Activated T-helper 2 cell treated with anti-CD3 and anti-CD28 coated beads, Interferon-gamma antibody, Interleukin-2, Interleukin-4, amounts not matched to agents 10 μg/mL and 5 μg/mL and 100 μg/mL, durations not matched to agents 14 hours and 24 hours and 36 hours (primary cell): ENCODE measurements around the gene RBM39. TPM values are rescaled to one million over a fixed set of nuclear protein-coding genes. Genes with fewer than 3 reads are reported as not detected.

Experiments used
- DNase-seq: peaks from one replicate; pipeline ENCODE4 v3.0.0; 2021; ENCODE audit warnings: low spot score
- H3K27ac Mint-ChIP-seq: one replicate; pipeline ENCODE4 v1.8.0; 2021; ENCODE audit warnings: mixed read lengths
- H3K27me3 Mint-ChIP-seq: one replicate; pipeline ENCODE4 v1.8.0; 2021; ENCODE audit warnings: low read depth, mixed read lengths
- H3K36me3 Mint-ChIP-seq: one replicate; pipeline ENCODE4 v1.8.0; 2021; ENCODE audit warnings: low read depth, mixed read lengths
- H3K4me1 Mint-ChIP-seq: one replicate; pipeline ENCODE4 v1.8.0; 2021; ENCODE audit warnings: low read depth, mixed read lengths
- H3K4me3 Mint-ChIP-seq: one replicate; pipeline ENCODE4 v1.8.0; 2021; ENCODE audit warnings: low read depth, mild to moderate bottlenecking, moderate library complexity, mixed read lengths
- H3K9me3 Mint-ChIP-seq: one replicate; pipeline ENCODE4 v1.8.0; 2021; ENCODE audit warnings: mixed read lengths
- intact Hi-C: fragments of 100-400 bp; cut with micrococcal nuclease; formaldehyde crosslinking; loops from one replicate; pipeline ENCODE4 v1.15.1; 2023
- total RNA-seq: library from RNA; stranded (reverse); gene quantifications from 2 replicates; pipeline ENCODE4 v1.2.3, GENCODE V29; 2022

The RBM39 gene
- total RNA-seq, 1 donor from 2014 or later, result 358 TPM

- Mint-ChIP-seq H3K4me1 (peaks cover 48% of the 10 kb centered on the region), H3K4me3 (peak overlapping the region; percentile 95), H3K27me3 (no peaks in the 10 kb centered on the region), H3K9me3 (no peaks in the 10 kb centered on the region), H3K36me3 (peaks cover 53% of the 10 kb centered on the region), H3K27ac (peak overlapping the region; percentile 99)
- DNase-seq, result peak; percentile 60
- intact Hi-C loops, result loop anchor here (1.0 to 5.0 kb wide), 4 partner anchors 36 to 121 kb away; partner anchors contain the start of genes ERGIC3, NFS1, RBM39 and ROMO1
Measured at GRCh38 chr20:35663516-35664465, 78.3 kb downstream of the RBM39 start.

DNA sequence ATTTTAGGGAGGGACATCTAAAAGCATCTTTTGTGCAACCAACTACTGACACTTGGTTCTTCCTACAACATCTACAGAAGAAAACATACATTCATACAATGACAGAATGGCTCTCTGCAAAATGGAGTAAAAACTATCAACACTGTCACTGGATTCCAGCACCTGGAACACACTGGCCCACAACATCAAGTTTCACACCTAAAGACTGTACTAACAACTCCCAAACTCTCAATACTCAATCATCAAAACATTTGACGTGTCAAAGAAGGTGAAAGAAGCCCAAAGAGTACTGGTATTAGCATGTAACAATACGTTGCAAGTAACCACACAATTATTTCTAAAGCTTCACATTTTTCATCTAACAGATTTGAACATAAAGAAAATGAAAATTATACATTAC lies 79.5 kb downstream of the RBM39 start:
- peaks cover 51% of the 10 kb centered on the region for H3K4me1 Mint-ChIP-seq
- peaks cover 47% of the 10 kb centered on the region for H3K36me3 Mint-ChIP-seq
- peak overlapping the region; percentile 95 for H3K4me3 Mint-ChIP-seq
- H3K27ac Mint-ChIP-seq, result peak overlapping the region; percentile 99
- DNase-seq, result no peak
- H3K9me3 Mint-ChIP-seq, result no peaks in the 10 kb centered on the region
- H3K27me3 Mint-ChIP-seq, result no peaks in the 10 kb centered on the region
- intact Hi-C loops, result loop anchor here (5.0 kb wide), 1 partner anchor 120 kb away; the partner anchor contains the start of gene ERGIC3

DNA sequence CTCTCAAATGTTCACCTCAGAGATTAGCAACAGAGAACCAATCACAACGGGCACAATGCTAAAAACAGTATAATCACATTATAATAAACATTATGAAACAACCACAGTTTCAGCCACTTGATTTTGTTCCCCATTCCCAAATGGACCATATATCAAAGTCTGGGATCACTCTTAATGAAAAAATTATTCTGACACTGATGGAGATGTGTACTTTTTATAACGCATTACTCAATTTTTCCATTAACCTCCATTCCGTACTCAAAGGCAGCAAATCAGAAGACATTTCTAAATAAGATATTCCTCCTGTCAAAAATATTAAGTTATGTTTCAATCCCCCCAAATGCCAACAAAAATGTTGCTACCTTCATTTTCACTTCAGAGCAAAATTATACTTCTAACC lies 80.2 kb downstream of the RBM39 start:
- Mint-ChIP-seq H3K4me1 (peaks cover 57% of the 10 kb centered on the region), H3K27ac (peak overlapping the region; percentile 99), H3K4me3 (peak overlapping the region; percentile 95), H3K9me3 (no peaks in the 10 kb centered on the region), H3K27me3 (no peaks in the 10 kb centered on the region), H3K36me3 (peaks cover 53% of the 10 kb centered on the region)
- no peak for DNase-seq
- intact Hi-C loops, result loop anchor here (2.0 to 5.0 kb wide), 2 partner anchors 120 to 293 kb away; partner anchors contain the start of genes ERGIC3 and SCAND1

- Mint-ChIP-seq H3K4me3 (peak overlapping the region; percentile 95), H3K9me3 (no peaks in the 10 kb centered on the region), H3K4me1 (peaks cover 63% of the 10 kb centered on the region), H3K36me3 (peaks cover 58% of the 10 kb centered on the region), H3K27ac (peak overlapping the region; percentile 99), H3K27me3 (no peaks in the 10 kb centered on the region)
- DNase-seq, result no peak
- intact Hi-C loops, result loop anchor here (2.0 to 5.0 kb wide), 2 partner anchors 119 to 294 kb away; partner anchors contain the start of genes ERGIC3 and SCAND1
Measured at GRCh38 chr20:35661053-35661452, 81.0 kb downstream of the RBM39 start.

DNA sequence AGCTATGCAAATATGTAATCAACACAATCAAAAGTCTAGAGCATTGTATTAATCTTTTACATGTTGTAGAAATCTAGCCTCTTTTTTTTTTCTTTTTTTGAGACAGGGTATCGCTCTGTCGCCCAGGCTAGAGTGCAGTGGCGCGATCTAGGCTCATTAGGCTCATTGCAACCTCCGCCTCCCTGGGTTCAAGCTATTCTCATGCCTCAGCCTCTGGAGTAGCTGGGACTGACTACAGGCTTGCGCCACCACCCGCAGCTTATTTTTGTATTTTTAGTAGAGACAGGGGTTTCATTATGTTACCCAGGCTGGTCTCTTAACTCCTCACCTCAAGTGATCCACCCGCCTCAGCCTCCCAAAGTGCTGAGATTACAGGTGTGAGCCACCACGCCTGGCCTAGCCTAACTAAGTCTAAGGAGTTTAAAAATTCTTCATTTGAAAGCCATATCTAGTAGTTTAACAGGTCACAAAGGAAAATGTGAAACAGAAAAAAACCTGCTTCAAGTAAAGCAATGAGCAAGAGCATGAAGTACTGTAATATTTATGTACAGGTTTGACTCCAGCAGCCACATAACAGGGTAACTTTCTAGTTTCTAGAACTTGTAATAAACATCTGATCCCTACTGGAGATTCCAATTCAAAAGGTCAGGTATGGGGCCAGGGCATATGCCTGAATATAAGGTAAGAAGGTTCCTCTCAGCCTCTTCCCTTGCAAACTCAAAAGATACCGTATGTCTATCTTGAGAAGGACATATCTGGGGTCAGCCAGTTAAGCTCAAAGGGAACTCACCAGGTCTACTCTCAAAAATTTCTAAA lies 81.7 kb downstream of the RBM39 start:
- H3K9me3 Mint-ChIP-seq, result no peaks in the 10 kb centered on the region
- H3K27ac Mint-ChIP-seq, result peak overlapping the region; percentile 99
- intact Hi-C loops, result loop anchor here (1.0 to 5.0 kb wide), 3 partner anchors 41 to 294 kb away; partner anchors contain the start of genes ERGIC3 and SCAND1
- H3K4me3 Mint-ChIP-seq, result peak overlapping the region; percentile 95
- peaks cover 58% of the 10 kb centered on the region for H3K36me3 Mint-ChIP-seq
- DNase-seq, result no peak
- H3K27me3 Mint-ChIP-seq, result no peaks in the 10 kb centered on the region
- H3K4me1 Mint-ChIP-seq, result peaks cover 63% of the 10 kb centered on the region

GRCh38 chr20:35657271-35657670 lies 84.8 kb downstream of the RBM39 start:
- H3K4me3 Mint-ChIP-seq, result peak overlapping the region; percentile 20
- peak overlapping the region; percentile 77 for H3K27ac Mint-ChIP-seq
- intact Hi-C loops, result no loop called here
- no peaks in the 10 kb centered on the region for H3K9me3 Mint-ChIP-seq
- DNase-seq, result no peak
- peaks cover 40% of the 10 kb centered on the region for H3K36me3 Mint-ChIP-seq
- no peaks in the 10 kb centered on the region for H3K27me3 Mint-ChIP-seq
- H3K4me1 Mint-ChIP-seq, result peaks cover 47% of the 10 kb centered on the region

- Mint-ChIP-seq H3K36me3 (peaks cover 46% of the 10 kb centered on the region), H3K27me3 (no peaks in the 10 kb centered on the region), H3K4me3 (no peak overlapping the region), H3K4me1 (peaks cover 35% of the 10 kb centered on the region), H3K9me3 (no peaks in the 10 kb centered on the region), H3K27ac (no peak overlapping the region)
- intact Hi-C loops, result no loop called here
- DNase-seq, result no peak
Measured at GRCh38 chr20:35654415-35654814, 87.6 kb downstream of the RBM39 start.

DNA sequence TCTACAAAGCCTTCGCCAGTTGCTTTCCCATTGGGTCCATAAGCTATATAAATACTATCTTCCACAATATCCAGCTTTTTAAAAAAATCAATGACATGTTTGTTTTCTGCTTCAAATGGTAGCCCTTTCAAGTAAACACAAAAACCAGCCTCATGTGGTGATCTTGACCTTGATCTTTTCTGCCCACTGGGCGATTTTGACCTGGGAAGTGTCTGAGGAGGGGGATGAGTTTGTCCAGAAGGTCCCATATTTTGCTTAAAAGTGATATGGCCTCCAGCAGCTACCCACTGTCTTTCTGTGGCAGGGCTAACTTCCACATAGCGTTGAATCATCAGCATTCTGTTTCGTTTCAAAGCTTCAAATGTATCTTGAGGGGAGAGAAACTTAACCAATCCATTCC lies 88.2 kb downstream of the RBM39 start:
- Mint-ChIP-seq H3K9me3 (no peaks in the 10 kb centered on the region), H3K4me1 (peaks cover 31% of the 10 kb centered on the region), H3K27ac (no peak overlapping the region), H3K4me3 (no peak overlapping the region), H3K27me3 (no peaks in the 10 kb centered on the region), H3K36me3 (peaks cover 46% of the 10 kb centered on the region)
- no peak for DNase-seq
- intact Hi-C loops, result no loop called here

Other genes starting within 250 kb of the RBM39 start
- gene C20orf173, start 212.6 kb downstream of the RBM39 start, total RNA-seq, result not detected in 2 replicates
- gene ERGIC3, start 200.2 kb downstream of the RBM39 start, total RNA-seq, result 141 and 143 TPM in 2 replicates
- gene SPAG4, start 126.4 kb downstream of the RBM39 start, total RNA-seq, result 6.9 and 11.8 TPM in 2 replicates
- 342 and 347 TPM in 2 replicates for gene CPNE1, start 77.4 kb downstream of the RBM39 start, total RNA-seq
- 147 and 148 TPM in 2 replicates for gene RBM12, start 77.4 kb downstream of the RBM39 start, total RNA-seq
- gene NFS1, start 42.9 kb downstream of the RBM39 start, total RNA-seq, result 39.1 and 39.8 TPM in 2 replicates
- 93.0 and 98.4 TPM in 2 replicates for gene ROMO1, start 42.9 kb downstream of the RBM39 start, total RNA-seq
- gene PHF20, start 29.8 kb upstream of the RBM39 start, total RNA-seq, result 55.1 and 64.3 TPM in 2 replicates
- 39.5 and 40.3 TPM in 2 replicates for gene SCAND1, start 212.2 kb upstream of the RBM39 start, total RNA-seq
- 3.6 and 4.4 TPM in 2 replicates for gene CNBD2, start 226.3 kb upstream of the RBM39 start, total RNA-seq